ENCODE measurements around the gene MLPH. TPM values are rescaled to one million over a fixed set of nuclear protein-coding genes. Genes with fewer than 3 reads are reported as not detected.

Gene MLPH
- total and polyA plus RNA-seq, 4 donors: 1.6 to 25.9 (median 22.3) TPM

DNA sequence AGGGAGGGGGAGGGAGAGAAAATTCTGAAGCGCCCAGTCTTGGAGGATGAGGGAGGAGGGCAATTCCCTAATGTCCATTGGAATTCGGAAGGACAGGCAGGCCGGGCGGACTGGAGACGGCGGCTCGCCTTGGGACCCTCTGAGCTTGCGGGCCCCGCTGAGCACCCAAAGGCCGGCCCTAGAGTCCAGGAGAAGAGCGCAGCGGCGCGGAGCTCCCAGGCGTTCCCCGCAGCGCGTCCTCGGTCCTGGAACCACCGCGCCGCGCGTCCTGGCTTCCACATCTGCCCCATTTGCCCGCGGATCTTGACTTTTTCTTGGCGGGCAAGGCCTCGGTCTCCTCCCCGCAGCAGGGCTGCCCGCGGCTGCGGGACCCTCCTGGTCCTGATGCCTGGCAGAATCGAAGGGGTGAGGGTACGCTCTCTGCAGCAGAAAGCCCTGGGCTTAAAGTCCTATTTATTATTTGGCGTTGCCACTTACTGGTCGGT is 675 bp upstream of the MLPH start:
- H3K27me3 ChIP-seq (ENCODE audit: control insufficient read depth in 4 of 4, insufficient read depth in 4 of 4, low read length in 3 of 4): no peaks in the 10 kb centered on the region
- H3K9ac ChIP-seq (ENCODE audit: low read depth in 1 of 2, low read length in 2 of 2): no peak overlapping the region
- no peak overlapping the region for H3K27ac ChIP-seq (ENCODE audit: low read depth in 1 of 2, low read length in 2 of 2)
- H3K4me3 ChIP-seq (ENCODE audit: low read depth in 1 of 3, low read length in 3 of 3): peak overlapping the region; percentile 59 to 81 (median 70)
- peaks cover 8 to 37% (median 24%) of the 10 kb centered on the region in 4 donors for H3K4me1 ChIP-seq (ENCODE audit: control insufficient read depth in 4 of 4, insufficient read depth in 4 of 4, low read length in 3 of 4)
- TF ChIP-seq RAD21 (IDR thresholded peaks at IDR 0.05) (no peak), YY1 (IDR thresholded peaks at IDR 0.05) (no peak)
- no peak for DNase-seq (ENCODE audit: low spot score)
- peaks cover 1 to 2% (median 2%) of the 10 kb centered on the region in 4 donors for H3K9me3 ChIP-seq (ENCODE audit: control insufficient read depth in 4 of 4, low read length in 3 of 4)
- peaks cover 0 to 1% (median 0%) of the 10 kb centered on the region in 4 donors for H3K36me3 ChIP-seq (ENCODE audit: control insufficient read depth in 4 of 4, insufficient read depth in 3 of 4, low read depth in 1 of 4, low read length in 3 of 4)
- WGBS: 4% methylated on average over 36 of the region's 36 CpGs

DNA sequence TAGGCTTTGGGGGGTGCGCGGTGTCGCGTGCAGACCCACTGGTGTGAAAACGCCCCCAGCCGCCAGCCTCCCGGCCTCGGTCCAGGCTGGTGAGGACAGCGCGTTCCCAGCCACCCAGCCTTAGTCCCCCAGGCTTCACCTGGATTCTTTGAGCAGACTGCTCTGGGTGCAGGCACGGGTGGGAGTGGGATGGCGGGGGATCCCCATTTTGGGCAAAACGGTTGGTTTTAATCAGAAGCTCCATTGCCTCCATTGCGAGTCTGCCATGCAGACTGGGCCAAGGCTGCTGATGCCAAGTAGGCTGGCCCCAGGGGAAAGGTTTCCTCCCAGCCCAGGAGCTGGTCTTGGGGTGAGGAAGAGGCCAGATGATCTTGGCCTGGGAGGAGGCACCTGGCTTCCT is 445 bp downstream of the MLPH start:
- Histone ChIP-seq H3K27ac (ENCODE audit: low read depth in 1 of 2, low read length in 2 of 2) (peak overlapping the region; percentile 57 to 86), H3K4me1 (ENCODE audit: control insufficient read depth in 4 of 4, insufficient read depth in 4 of 4, low read length in 3 of 4) (peaks cover 8 to 32% (median 21%) of the 10 kb centered on the region in 4 donors), H3K9ac (ENCODE audit: low read depth in 1 of 2, low read length in 2 of 2) (peak overlapping the region; percentile 29 to 62), H3K36me3 (ENCODE audit: control insufficient read depth in 4 of 4, insufficient read depth in 3 of 4, low read depth in 1 of 4, low read length in 3 of 4) (peaks cover 0 to 7% (median 1%) of the 10 kb centered on the region in 4 donors), H3K27me3 (ENCODE audit: control insufficient read depth in 4 of 4, insufficient read depth in 4 of 4, low read length in 3 of 4) (no peaks in the 10 kb centered on the region), H3K4me3 (ENCODE audit: low read depth in 1 of 3, low read length in 3 of 3) (peak overlapping the region; percentile 59 to 81 (median 70)), H3K9me3 (ENCODE audit: control insufficient read depth in 4 of 4, low read length in 3 of 4) (peaks cover 3 to 7% (median 5%) of the 10 kb centered on the region in 4 donors)
- TF ChIP-seq FOXA2 (IDR thresholded peaks at IDR 0.05) (no peak), YY1 (IDR thresholded peaks at IDR 0.05) (peak; percentile 20), HNF4G (IDR thresholded peaks at IDR 0.05) (no peak), NR2F2 (IDR thresholded peaks at IDR 0.05) (no peak), RXRA (IDR thresholded peaks at IDR 0.05) (peak in 1 of 2 donors; percentile 3)
- TF ChIP-seq, protein P1, sequence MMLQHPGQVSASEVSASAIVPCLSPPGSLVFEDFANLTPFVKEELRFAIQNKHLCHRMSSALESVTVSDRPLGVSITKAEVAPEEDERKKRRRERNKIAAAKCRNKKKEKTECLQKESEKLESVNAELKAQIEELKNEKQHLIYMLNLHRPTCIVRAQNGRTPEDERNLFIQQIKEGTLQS (IDR thresholded peaks at IDR 0.05): no peak
- no peak for DNase-seq (ENCODE audit: low spot score)
- 18% methylated on average over 14 of the region's 14 CpGs for WGBS

DNA sequence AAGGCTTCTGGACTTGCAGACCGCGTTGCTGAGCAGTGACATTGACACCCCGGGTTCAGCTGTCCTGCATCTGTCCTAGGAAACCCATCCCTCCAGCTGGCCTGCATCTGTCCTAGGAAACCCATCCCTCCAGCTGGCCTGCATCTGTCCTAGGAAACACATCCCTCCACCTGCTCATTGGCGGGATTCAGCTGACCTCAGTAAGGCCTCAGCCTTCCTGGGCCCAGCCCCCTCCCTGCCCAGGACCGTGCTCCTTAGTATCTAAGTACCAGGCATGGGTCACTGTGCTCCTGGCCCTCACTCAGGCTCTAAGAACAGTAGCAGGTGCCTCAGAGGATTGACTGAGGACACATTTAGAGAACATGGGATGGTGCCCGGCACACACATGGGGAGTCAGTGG is 1.2 kb downstream of the MLPH start:
- Histone ChIP-seq H3K4me3 (ENCODE audit: low read depth in 1 of 3, low read length in 3 of 3) (peak overlapping the region in 1 of 3 donors; percentile 81), H3K36me3 (ENCODE audit: control insufficient read depth in 4 of 4, insufficient read depth in 3 of 4, low read depth in 1 of 4, low read length in 3 of 4) (peaks cover 0 to 7% (median 1%) of the 10 kb centered on the region in 4 donors), H3K9ac (ENCODE audit: low read depth in 1 of 2, low read length in 2 of 2) (no peak overlapping the region), H3K27me3 (ENCODE audit: control insufficient read depth in 4 of 4, insufficient read depth in 4 of 4, low read length in 3 of 4) (no peaks in the 10 kb centered on the region), H3K4me1 (ENCODE audit: control insufficient read depth in 4 of 4, insufficient read depth in 4 of 4, low read length in 3 of 4) (peaks cover 8 to 26% (median 20%) of the 10 kb centered on the region in 4 donors), H3K27ac (ENCODE audit: low read depth in 1 of 2, low read length in 2 of 2) (no peak overlapping the region), H3K9me3 (ENCODE audit: control insufficient read depth in 4 of 4, low read length in 3 of 4) (peaks cover 3 to 7% (median 5%) of the 10 kb centered on the region in 4 donors)
- TF ChIP-seq HNF4G (IDR thresholded peaks at IDR 0.05) (no peak), GABPA (IDR thresholded peaks at IDR 0.05 in 1 of 2, conservative IDR thresholded peaks at IDR 0.05 in 1 of 2) (no peak), FOXA2 (IDR thresholded peaks at IDR 0.05) (no peak), FOXA1 (IDR thresholded peaks at IDR 0.05) (no peak)
- TF ChIP-seq, protein P2, sequence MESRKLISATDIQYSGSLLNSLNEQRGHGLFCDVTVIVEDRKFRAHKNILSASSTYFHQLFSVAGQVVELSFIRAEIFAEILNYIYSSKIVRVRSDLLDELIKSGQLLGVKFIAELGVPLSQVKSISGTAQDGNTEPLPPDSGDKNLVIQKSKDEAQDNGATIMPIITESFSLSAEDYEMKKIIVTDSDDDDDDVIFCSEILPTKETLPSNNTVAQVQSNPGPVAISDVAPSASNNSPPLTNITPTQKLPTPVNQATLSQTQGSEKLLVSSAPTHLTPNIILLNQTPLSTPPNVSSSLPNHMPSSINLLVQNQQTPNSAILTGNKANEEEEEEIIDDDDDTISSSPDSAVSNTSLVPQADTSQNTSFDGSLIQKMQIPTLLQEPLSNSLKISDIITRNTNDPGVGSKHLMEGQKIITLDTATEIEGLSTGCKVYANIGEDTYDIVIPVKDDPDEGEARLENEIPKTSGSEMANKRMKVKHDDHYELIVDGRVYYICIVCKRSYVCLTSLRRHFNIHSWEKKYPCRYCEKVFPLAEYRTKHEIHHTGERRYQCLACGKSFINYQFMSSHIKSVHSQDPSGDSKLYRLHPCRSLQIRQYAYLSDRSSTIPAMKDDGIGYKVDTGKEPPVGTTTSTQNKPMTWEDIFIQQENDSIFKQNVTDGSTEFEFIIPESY (IDR thresholded peaks at IDR 0.05): no peak
- DNase-seq (ENCODE audit: low spot score): no peak
- 88% methylated on average over 6 of the region's 6 CpGs for WGBS
